Islet of Langerhans (tissue), 1 donor: ENCODE results near the gene TMPRSS15.

Experiments used
- FAIRE-seq: peaks from one replicate; lab custom pipeline; 2011; peaks lifted over from hg19 to GRCh38; lab: Jason Lieb, UNC

TMPRSS15 gene

DNA sequence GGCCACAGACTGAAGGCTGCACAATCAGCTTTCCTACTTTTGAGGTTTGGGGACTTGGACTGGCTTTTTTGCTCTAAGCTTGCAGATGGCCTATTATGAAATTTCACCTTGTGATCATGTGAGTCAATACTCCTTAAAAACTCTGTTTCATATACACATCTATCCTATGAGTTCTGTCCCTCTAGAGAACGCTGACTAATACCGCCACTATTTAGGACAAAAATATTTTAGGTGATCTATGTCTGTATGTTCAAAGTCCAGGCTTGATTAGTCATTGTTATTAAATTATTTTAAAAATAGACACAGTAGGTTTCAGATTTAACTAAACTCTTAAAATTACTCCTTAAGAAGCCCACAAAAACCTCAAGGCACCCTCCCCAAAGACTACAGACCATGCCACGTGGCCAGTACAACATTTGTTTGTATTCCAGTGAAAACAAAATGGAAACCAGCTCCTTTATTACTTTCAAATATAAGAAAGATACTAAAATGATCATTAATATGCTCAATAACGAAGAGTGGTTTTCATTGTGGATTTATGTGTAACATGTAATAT is 63.1 kb downstream of the TMPRSS15 start:
- no peak for FAIRE-seq

GRCh38 chr21:18335651-18336236 is 67.8 kb downstream of the TMPRSS15 start:
- FAIRE-seq = no peak

DNA sequence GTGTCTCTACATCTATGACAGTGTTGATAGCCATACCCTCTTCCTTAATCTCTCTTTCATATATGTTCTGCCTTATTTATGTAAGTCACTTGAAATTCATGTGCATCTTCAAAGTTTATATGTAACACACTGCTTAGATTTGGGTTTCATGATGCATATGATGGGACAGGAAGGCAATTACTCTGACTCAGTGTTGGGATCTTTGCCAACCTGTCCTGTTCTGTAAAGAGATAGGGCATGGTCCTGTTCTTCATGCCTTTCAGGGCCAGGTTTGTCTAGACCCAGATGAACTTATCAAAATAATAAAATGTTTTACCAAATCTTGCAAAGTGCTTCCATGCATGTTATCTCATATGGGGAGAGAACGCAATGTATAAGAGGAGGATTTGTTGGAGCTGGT is 69.5 kb downstream of the TMPRSS15 start:
- no peak for FAIRE-seq

DNA sequence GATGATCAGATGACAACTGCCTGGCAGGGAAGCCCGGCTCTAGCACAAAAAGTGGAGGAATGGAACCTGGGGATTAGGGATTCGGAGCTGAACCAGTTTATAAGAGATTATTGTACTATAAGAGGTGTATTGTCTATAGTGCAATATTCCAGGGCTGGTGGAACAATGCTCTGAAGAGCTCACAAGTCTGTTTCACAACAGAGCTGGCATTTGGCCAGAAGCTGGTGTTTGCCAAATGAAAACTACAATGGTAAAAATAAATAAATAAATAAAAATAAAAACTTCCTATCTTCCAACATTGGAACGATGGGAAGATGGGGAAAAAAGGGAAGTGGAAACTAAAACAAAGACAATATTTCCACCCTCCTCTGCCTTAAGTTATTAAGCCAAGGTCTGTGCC is 85.4 kb downstream of the TMPRSS15 start:
- no peak for FAIRE-seq

- no peak for FAIRE-seq
Observed at GRCh38 chr21:18298228-18298627, 105.4 kb downstream of the TMPRSS15 start.

DNA sequence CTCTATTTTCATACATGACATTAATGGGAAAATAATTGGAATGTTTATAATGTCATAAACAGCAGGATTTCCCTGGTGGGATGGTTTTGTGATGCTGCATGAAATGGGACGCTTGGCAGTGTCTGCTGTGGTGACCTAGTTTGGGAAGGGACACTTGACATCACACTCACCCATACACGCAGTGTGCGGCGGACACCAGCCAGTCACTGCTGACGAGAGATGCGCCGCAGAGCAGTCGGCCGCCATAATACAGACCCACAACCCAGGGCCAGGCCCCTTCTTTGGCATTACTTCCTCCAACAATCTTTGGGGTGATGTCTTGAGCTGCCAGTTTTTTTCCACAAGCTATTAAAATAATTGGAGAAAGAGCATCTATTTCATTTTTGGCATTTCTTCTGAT is 109.5 kb downstream of the TMPRSS15 start:
- FAIRE-seq = no peak

DNA sequence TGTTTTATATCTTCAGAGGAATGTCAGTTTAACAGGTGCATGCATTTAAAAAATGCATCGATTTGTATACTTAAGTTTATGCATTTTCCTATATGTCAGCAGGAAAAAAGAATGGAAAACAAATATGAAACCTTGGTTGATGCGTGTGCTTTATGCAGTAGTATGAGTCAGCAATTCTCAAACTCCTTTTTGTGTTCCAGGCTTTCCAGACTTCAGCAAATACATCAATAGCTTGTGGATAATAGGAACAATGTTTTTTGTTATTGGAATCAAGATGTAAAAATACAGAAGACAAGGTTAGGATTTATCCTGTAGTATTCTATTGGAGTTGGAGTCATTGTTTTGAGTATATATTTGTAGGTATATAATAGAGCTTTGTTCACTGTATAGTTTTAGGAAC is 113.7 kb downstream of the TMPRSS15 start:
- no peak for FAIRE-seq

DNA sequence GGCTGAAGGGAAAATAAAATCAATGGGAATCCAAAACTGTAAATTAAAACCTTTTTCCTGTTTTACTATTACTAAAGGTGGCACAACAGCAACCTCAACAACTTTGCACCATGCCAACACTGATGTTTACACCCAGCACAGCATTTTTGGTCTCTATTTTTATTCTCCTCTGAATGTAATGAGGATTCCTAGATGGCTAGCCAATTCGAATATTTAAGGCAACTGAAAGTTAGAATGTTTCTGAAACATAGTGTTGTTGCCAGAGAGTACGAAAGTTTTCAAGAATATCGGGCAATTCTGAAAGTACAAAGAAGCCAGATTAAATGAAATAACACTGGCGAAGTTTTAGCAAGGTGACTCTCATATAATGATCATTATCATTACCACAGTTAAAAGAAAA is 118.2 kb downstream of the TMPRSS15 start:
- no peak for FAIRE-seq

GRCh38 chr21:18275781-18276180 is 127.8 kb downstream of the TMPRSS15 start:
- no peak for FAIRE-seq

DNA sequence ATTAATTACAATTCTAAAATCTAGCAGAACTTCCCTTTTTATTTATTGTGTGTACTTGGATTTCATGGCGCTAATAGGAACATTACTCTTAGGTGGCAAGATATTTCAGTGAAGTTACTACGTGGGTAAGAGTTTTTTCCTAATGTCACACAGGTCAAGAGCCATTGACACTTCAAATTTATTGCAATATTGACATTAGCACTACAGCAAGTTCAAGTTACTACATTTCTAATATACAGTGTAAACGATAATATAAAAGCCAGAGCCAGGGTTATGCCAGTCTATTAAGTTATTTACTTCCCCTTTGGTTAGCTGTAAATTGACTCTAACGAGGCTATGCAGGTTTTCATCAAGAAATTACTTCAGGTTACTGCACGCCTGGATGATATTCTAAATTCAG is 129.2 kb downstream of the TMPRSS15 start:
- no peak for FAIRE-seq

GRCh38 chr21:18273400-18273799 is 130.2 kb downstream of the TMPRSS15 start:
- no peak for FAIRE-seq

GRCh38 chr21:18269856-18270255 is 133.7 kb downstream of the TMPRSS15 start:
- FAIRE-seq = no peak

DNA sequence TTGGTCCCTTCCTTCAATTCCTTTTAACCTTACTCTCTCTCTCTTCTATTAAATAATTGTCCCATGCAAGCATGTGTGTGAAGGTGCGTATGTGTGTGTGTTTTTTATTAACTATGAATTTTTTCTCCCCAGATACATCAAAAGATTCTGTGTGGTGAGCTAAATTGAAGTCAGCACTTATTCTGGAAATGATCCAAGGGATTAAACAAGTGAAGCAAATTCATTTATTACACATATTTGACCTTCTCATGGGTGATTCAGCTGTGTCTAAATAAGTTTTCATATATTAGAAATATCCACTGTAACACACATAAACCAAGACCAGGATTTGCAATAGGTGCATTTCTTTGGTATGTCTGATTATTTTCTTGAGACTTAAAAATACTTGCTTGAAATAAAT is 134.7 kb downstream of the TMPRSS15 start:
- FAIRE-seq = no peak

DNA sequence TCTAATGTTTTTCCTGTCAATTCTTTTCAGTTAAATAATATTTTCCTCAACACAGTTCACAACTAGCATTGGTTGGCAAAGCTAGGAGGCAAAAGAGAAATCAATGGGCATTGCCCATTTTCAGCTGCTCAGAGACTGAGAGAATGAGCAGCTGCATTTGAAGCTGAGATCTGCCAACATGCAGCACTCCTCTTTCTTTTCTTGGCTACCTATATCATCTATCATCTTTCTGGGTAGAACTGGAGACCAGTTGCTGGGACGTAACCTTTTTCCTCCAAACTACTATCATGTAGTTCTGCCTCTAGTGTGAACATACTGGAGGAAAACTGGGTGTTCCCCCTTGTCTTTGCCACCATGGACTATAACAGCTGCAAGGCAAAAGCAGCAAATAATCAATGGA is 136.1 kb downstream of the TMPRSS15 start:
- FAIRE-seq = no peak

- FAIRE-seq = peak; percentile 9
Observed at GRCh38 chr21:18265944-18266343, 137.6 kb downstream of the TMPRSS15 start.

DNA sequence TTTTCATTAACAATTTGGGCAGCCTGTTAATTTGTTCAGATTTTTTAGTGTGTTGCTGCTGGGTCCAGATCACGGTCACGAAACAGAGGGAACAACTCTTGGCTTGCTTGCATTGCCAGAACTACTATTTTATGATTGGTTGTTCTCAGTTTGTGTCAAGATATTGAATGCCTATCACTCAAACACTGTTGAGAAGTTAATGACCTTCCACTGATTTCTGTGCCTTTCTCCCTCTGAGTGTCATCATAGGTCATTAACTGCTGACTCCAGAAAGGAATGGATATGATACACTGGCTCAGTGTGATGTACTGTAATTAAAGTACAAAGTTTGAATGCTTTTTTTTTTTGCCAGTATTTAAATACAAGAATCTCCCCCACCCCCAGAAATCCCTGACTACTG is 149.8 kb downstream of the TMPRSS15 start:
- FAIRE-seq = peak; percentile 79

- FAIRE-seq = no peak
Observed at GRCh38 chr21:18253221-18253620, 150.4 kb downstream of the TMPRSS15 start.

- no peak for FAIRE-seq
Observed at GRCh38 chr21:18252680-18253079, 150.9 kb downstream of the TMPRSS15 start.

GRCh38 chr21:18252256-18252655 is 151.3 kb downstream of the TMPRSS15 start:
- FAIRE-seq = no peak

- FAIRE-seq = no peak
Observed at GRCh38 chr21:18251065-18251464, 152.5 kb downstream of the TMPRSS15 start.

DNA sequence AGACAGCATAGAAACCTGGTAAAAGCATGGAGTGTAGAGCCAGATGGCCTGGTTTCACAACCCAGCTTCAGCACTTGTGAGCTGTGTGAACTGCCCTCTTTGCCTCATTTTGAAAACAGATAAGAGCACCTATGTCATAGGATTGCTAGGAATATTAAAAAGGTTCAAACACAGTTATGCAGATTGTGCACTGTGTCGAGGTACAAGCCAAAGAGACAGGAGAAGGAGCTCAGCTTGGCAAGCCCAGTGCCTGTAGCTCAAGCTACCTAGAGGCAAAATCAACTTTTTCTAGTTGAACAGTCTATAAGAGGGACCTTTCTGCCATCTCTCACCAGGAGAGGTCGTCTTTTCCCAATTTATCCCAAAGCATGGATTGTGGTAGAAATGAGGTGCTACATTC is 153.9 kb downstream of the TMPRSS15 start:
- no peak for FAIRE-seq

- no peak for FAIRE-seq
Observed at GRCh38 chr21:18248171-18248570, 155.4 kb downstream of the TMPRSS15 start.

GRCh38 chr21:18245464-18245967 is 158.1 kb downstream of the TMPRSS15 start:
- no peak for FAIRE-seq

DNA sequence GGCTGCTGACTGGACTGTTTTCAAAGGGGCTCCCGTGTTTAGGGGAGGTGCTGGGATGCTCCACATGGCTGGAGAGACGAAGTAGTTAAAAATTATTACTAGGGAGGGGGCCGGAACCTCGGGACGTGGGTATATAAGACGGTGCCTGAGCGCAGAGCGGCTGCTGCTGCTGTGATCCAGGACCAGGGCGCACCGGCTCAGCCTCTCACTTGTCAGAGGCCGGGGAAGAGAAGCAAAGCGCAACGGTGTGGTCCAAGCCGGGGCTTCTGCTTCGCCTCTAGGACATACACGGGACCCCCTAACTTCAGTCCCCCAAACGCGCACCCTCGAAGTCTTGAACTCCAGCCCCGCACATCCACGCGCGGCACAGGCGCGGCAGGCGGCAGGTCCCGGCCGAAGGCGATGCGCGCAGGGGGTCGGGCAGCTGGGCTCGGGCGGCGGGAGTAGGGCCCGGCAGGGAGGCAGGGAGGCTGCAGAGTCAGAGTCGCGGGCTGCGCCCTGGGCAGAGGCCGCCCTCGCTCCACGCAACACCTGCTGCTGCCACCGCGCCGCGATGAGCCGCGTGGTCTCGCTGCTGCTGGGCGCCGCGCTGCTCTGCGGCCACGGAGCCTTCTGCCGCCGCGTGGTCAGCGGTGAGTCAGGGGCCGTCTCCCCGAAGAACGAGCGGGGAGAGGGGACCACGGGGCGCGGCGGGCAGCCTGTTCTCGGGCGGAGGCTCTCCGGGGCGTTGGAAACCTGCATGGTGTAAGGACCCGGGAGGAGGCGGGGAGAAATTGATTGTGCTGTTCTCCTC is 158.7 kb downstream of the TMPRSS15 start, which contains the start of gene CHODL:
Gene CHODL, plus strand, starts transcription at position 163 of the 793 bp plus-strand sequence. Its CDS starts 391 bp downstream, at position 554.
- no peak for FAIRE-seq
